KMS-11 (cell line): ENCODE data around the gene SCAMP4.

Experiments
- H2AFZ ChIP-seq: fragments of 200-600 bp; sonication (generic); 2 replicates; pipeline ENCODE4 v1.6.1; 2016; ENCODE audit warnings: antibody characterized with exemption, mixed run types, low read depth
- H3K27ac ChIP-seq: fragments of 200-600 bp; sonication (generic); 2 replicates; pipeline ENCODE4 v1.6.1; 2016; ENCODE audit warnings: mild to moderate bottlenecking, mixed run types
- H3K27me3 ChIP-seq: fragments of 200-600 bp; sonication (generic); 2 replicates; pipeline ENCODE4 v1.6.1; 2017; ENCODE audit warnings: mild to moderate bottlenecking, low read depth, mixed run types, moderate library complexity; ENCODE audit not compliant: insufficient read depth
- H3K36me3 ChIP-seq: fragments of 200-600 bp; sonication (generic); 2 replicates; pipeline ENCODE4 v1.6.1; 2017; ENCODE audit warnings: mild to moderate bottlenecking, mixed run types; ENCODE audit not compliant: insufficient read depth
- H3K4me1 ChIP-seq: fragments of 200-600 bp; sonication (generic); 2 replicates; pipeline ENCODE4 v1.6.1; 2016; ENCODE audit warnings: mild to moderate bottlenecking, low read depth, mixed run types; ENCODE audit not compliant: poor library complexity, severe bottlenecking
- H3K4me2 ChIP-seq: fragments of 200-600 bp; sonication (generic); 2 replicates; pipeline ENCODE4 v1.7.0; 2016; ENCODE audit warnings: mild to moderate bottlenecking, mixed run types
- H3K4me3 ChIP-seq: fragments of 200-600 bp; sonication (generic); IDR thresholded peaks from 2 replicates; pipeline ENCODE4 v1.6.1; 2017; ENCODE audit warnings: low read depth, low read length, mixed read lengths; ENCODE audit not compliant: insufficient read depth
- H3K79me2 ChIP-seq: fragments of 200-600 bp; sonication (generic); 2 replicates; pipeline ENCODE4 v1.6.1; 2016; ENCODE audit warnings: low read depth, mixed run types; ENCODE audit not compliant: insufficient read depth
- H3K9ac ChIP-seq: fragments of 200-600 bp; sonication (generic); 2 replicates; pipeline ENCODE4 v1.6.1; 2016; ENCODE audit warnings: mild to moderate bottlenecking, mixed run types
- H4K20me1 ChIP-seq: fragments of 200-600 bp; sonication (generic); 2 replicates; pipeline ENCODE4 v1.6.1; 2016; ENCODE audit warnings: mild to moderate bottlenecking, mixed run types; ENCODE audit not compliant: insufficient read depth
- CTCF ChIP-seq: fragments of 200-600 bp; sonication (generic); conservative IDR thresholded peaks from 2 replicates; pipeline ENCODE4 v1.6.1; 2017; ENCODE audit warnings: low read depth, mild to moderate bottlenecking, antibody characterized with exemption, low read length, moderate library complexity, mixed read lengths

The SCAMP4 gene

GRCh38 chr19:1922803-1923202 is 17.6 kb downstream of the SCAMP4 start:
- no peaks in the 10 kb centered on the region for H3K79me2 ChIP-seq
- no peaks in the 10 kb centered on the region for H3K4me1 ChIP-seq
- no peak for TF ChIP-seq CTCF
- H4K20me1 ChIP-seq: no peaks in the 10 kb centered on the region
- H3K27me3 ChIP-seq: no peaks in the 10 kb centered on the region; the same call in 1 of the 2 replicates
- H3K27ac ChIP-seq: no peak overlapping the region
- H3K36me3 ChIP-seq: no peaks in the 10 kb centered on the region
- no peak overlapping the region for H3K4me3 ChIP-seq
- no peak overlapping the region for H3K9ac ChIP-seq
- H2AFZ ChIP-seq: no peak overlapping the region
- no peak overlapping the region for H3K4me2 ChIP-seq

GRCh38 chr19:1923319-1923718 is 18.1 kb downstream of the SCAMP4 start:
- Histone ChIP-seq H3K36me3 (no peaks in the 10 kb centered on the region), H3K4me3 (no peak overlapping the region), H3K79me2 (no peaks in the 10 kb centered on the region), H3K9ac (no peak overlapping the region), H3K27me3 (no peaks in the 10 kb centered on the region; the same call in 1 of the 2 replicates), H2AFZ (no peak overlapping the region), H3K27ac (no peak overlapping the region), H3K4me1 (no peaks in the 10 kb centered on the region), H4K20me1 (no peaks in the 10 kb centered on the region), H3K4me2 (no peak overlapping the region)
- TF ChIP-seq CTCF: no peak

GRCh38 chr19:1924320-1924961 is 19.2 kb downstream of the SCAMP4 start:
- Histone ChIP-seq H3K4me3 (no peak overlapping the region), H3K79me2 (no peaks in the 10 kb centered on the region), H3K36me3 (no peaks in the 10 kb centered on the region), H4K20me1 (no peaks in the 10 kb centered on the region), H2AFZ (no peak overlapping the region), H3K9ac (no peak overlapping the region), H3K27me3 (no peaks in the 10 kb centered on the region; the same call in 1 of the 2 replicates), H3K4me1 (peaks cover 6% of the 10 kb centered on the region), H3K4me2 (no peak overlapping the region), H3K27ac (no peak overlapping the region)
- no peak for TF ChIP-seq CTCF

DNA sequence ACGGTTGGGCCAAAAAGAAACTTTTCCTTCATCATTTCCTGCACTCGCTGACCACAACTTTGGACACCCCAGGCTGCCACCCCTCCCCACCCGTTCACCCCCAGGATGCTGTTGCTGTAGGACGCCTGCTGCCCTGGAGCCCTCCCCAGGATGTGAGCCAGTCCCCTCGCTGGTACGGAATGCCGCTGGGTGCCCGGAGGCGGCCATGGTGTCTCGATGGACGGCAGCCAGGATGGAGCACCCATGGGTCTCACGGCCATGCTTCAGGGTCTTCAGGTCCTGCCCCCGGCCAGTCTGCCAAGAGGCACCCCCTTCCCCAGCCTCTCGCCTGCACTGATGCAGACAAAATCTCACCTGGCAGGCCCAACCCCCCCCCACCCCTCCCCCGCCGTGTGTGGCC is 20.3 kb downstream of the SCAMP4 start:
- no peaks in the 10 kb centered on the region for H3K79me2 ChIP-seq
- no peak overlapping the region for H3K27ac ChIP-seq
- H3K9ac ChIP-seq: no peak overlapping the region
- H3K27me3 ChIP-seq: no peaks in the 10 kb centered on the region; the same call in 1 of the 2 replicates
- H3K4me3 ChIP-seq: no peak overlapping the region
- peaks cover 12% of the 10 kb centered on the region for H3K4me1 ChIP-seq
- no peak for TF ChIP-seq CTCF
- no peaks in the 10 kb centered on the region for H3K36me3 ChIP-seq
- H2AFZ ChIP-seq: no peak overlapping the region
- H3K4me2 ChIP-seq: no peak overlapping the region
- H4K20me1 ChIP-seq: no peaks in the 10 kb centered on the region
